ENCODE measurements around the gene KRT79. TPM values are rescaled to one million over a fixed set of nuclear protein-coding genes. Genes with fewer than 3 reads are reported as not detected.

KRT79 gene
- total and polyA plus RNA-seq, 9 of the 15 experiments (the other 6 are each of a cell fraction or from before 2014, with no cell fraction given) = 0.03 to 2.3 (median 0.23) TPM; not detected in 2

DNA sequence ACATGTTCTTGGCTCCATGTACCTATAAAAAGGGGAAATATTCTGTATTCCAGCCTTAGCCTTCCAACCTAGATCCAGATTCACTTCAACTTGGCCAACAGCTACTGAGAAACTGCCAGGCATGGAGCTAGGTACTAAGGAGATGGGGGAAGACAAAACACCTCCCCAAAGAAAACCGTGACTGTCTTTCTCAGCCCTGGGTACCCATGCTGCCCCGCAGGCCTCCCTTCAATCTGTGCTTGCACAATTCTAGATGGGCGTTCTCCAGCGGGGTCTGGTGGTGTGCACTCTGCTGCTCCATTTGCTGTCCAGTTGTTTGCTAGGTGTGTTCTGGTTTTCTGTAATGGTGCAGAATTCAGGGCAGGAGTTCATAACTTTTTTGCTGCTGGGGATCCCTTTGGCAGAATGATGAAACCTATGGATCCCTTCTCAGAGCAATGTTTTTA, 19.4 kb downstream of the KRT79 start (continued):
- TF ChIP-seq, protein P1, sequence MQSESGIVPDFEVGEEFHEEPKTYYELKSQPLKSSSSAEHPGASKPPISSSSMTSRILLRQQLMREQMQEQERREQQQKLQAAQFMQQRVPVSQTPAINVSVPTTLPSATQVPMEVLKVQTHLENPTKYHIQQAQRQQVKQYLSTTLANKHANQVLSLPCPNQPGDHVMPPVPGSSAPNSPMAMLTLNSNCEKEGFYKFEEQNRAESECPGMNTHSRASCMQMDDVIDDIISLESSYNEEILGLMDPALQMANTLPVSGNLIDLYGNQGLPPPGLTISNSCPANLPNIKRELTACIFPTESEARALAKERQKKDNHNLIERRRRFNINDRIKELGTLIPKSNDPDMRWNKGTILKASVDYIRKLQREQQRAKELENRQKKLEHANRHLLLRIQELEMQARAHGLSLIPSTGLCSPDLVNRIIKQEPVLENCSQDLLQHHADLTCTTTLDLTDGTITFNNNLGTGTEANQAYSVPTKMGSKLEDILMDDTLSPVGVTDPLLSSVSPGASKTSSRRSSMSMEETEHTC (IDR thresholded peaks at IDR 0.05) = no peak

DNA sequence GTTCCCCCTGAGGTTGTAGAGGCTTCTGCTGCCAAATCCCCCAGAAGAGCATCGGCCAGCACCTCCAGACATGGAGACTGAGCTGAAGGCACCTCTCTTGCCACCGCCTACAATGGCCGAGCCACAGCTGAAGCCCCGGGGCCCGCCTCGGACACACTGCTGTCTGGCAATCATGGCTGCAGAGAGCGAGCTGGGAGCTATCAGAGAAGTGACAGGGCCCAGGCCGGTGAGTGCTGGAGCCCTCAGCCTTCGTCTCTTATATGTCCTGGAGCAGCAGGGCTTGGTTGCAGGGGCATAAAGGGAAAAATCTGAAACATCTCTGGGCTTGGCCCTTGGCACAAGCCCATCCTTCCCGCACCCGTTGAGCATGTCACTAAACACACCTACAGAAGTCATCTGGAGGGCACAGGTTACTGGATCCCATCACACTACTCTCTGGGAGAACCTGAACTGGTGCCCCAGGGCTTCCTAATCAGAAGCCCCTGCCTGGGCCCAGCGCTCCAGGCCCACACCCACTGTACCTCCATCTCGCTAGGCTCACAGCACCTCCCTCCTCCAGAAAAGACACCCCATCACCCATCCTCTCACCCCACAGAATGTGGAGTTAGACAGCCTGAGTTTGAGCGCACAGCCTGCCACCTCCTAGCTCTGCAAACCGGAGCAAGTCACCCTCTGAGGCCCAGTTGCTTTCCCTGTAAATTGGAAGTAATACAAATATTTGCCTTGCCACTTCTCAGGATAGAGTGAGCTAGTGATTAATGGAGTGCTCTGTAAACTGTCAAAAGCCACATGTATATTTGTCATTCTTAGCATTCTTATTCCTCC, 20.0 kb downstream of the KRT79 start, which contains the start of gene KRT4:
Gene KRT4 (minus strand): TSS at position 232 of the 825 bp plus-strand sequence. CDS start 58 bp downstream, at position 174.
- no peak for ATAC-seq
- intact Hi-C loops (cut with micrococcal nuclease) = no loop called here
- POLR2A ChIA-PET = interaction anchor here (0.5 to 0.8 kb wide), 3 partner anchors 10 to 484 kb away, joined by 3 read pairs; no protein-coding TSS in a partner anchor
- TF ChIP-seq ZNF324 (CRISPR knock-in tag; IDR thresholded peaks at IDR 0.05) = no peak
- TF ChIP-seq ZNF79 (CRISPR knock-in tag; IDR thresholded peaks at IDR 0.05; ENCODE audit: low read depth) = no peak
- TF ChIP-seq U2AF2 (optimal IDR thresholded peaks at IDR 0.05; ENCODE audit: low read depth, low read length) = no peak
- no peak for TF ChIP-seq ZNF431 (CRISPR knock-in tag; IDR thresholded peaks at IDR 0.05)
- no peak for TF ChIP-seq YY1 (IDR thresholded peaks at IDR 0.05; ENCODE audit: borderline replicate concordance in 1 of 3, control insufficient read depth in 1 of 3, extremely low read depth in 1 of 3, insufficient read depth in 3 of 3, insufficient read length in 1 of 3, insufficient replicate concordance in 2 of 3, low read depth in 1 of 3, low read length in 2 of 3)
- no peak for TF ChIP-seq PCBP1 (IDR thresholded peaks at IDR 0.05; ENCODE audit: low read depth, low read length, poor library complexity, severe bottlenecking)
- no peak for TF ChIP-seq TEAD2 (tag; IDR thresholded peaks at IDR 0.05)
- TF ChIP-seq CREB1 (IDR thresholded peaks at IDR 0.05) = no peak
- no peak for TF ChIP-seq CREB1 (CRISPR knock-in tag; IDR thresholded peaks at IDR 0.05)
- TF ChIP-seq, protein P2, sequence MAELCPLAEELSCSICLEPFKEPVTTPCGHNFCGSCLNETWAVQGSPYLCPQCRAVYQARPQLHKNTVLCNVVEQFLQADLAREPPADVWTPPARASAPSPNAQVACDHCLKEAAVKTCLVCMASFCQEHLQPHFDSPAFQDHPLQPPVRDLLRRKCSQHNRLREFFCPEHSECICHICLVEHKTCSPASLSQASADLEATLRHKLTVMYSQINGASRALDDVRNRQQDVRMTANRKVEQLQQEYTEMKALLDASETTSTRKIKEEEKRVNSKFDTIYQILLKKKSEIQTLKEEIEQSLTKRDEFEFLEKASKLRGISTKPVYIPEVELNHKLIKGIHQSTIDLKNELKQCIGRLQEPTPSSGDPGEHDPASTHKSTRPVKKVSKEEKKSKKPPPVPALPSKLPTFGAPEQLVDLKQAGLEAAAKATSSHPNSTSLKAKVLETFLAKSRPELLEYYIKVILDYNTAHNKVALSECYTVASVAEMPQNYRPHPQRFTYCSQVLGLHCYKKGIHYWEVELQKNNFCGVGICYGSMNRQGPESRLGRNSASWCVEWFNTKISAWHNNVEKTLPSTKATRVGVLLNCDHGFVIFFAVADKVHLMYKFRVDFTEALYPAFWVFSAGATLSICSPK (IDR thresholded peaks at IDR 0.05; ENCODE audit: borderline replicate concordance) = no peak
- no peak for TF ChIP-seq ILF3 (IDR thresholded peaks at IDR 0.05; ENCODE audit: borderline replicate concordance)
- TF ChIP-seq, protein P3, sequence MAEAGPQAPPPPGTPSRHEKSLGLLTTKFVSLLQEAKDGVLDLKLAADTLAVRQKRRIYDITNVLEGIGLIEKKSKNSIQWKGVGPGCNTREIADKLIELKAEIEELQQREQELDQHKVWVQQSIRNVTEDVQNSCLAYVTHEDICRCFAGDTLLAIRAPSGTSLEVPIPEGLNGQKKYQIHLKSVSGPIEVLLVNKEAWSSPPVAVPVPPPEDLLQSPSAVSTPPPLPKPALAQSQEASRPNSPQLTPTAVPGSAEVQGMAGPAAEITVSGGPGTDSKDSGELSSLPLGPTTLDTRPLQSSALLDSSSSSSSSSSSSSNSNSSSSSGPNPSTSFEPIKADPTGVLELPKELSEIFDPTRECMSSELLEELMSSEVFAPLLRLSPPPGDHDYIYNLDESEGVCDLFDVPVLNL (CRISPR knock-in tag; IDR thresholded peaks at IDR 0.05; ENCODE audit: low read depth) = no peak
- no peak for TF ChIP-seq ZNF696 (CRISPR knock-in tag; conservative IDR thresholded peaks at IDR 0.05)
- TF ChIP-seq ZNF586 (CRISPR knock-in tag; conservative IDR thresholded peaks at IDR 0.05) = no peak
- TF ChIP-seq ZNF507 (tag; conservative IDR thresholded peaks at IDR 0.05) = no peak

More for the DNA sequence above, 20.0 kb downstream of the KRT79 start, which contains the start of gene KRT4:
- FAIRE-seq (no peak), DNase-seq (ENCODE audit: extremely low read depth in 1 of 4, low spot score in 3 of 4) (no peak)
- BruUV-seq (replicated peaks) = no TSS peak
- no peak within 1 kb of the TSS for H2AFZ ChIP-seq (ENCODE audit: low read depth, low read length)
- H3K9me1 ChIP-seq (ENCODE audit: control insufficient read depth, insufficient read depth, low read length) = peaks cover 2% of the 10 kb centered on the region
- H4K20me1 ChIP-seq (replicated peaks; ENCODE audit: control insufficient read depth, insufficient read depth, low read length) = no peaks in the 10 kb centered on the region; the same call in 1 of the 2 replicates
- H3K27ac ChIP-seq (ENCODE audit: extremely low read depth, low read depth, low read length) = no peak within 1 kb of the TSS
- no peaks in the 10 kb centered on the region for H3K79me2 ChIP-seq (ENCODE audit: control insufficient read depth, insufficient read depth, low read length)
- no peaks in the 10 kb centered on the region for H3K36me3 ChIP-seq (ENCODE audit: control insufficient read depth, insufficient read depth, low read length)
- no peaks in the 10 kb centered on the region for H3K9me3 ChIP-seq (replicated peaks; ENCODE audit: control insufficient read depth, insufficient read depth, low read depth, low read length)
- peaks cover 23 to 53% of the 10 kb centered on the region in 2 experiments for H3K27me3 ChIP-seq (ENCODE audit: control insufficient read depth in 2 of 2, insufficient read depth in 2 of 2, low read length in 2 of 2)
- in situ Hi-C loops (cut with MboI) = no loop called here
- H3K9ac ChIP-seq (ENCODE audit: insufficient read depth in 1 of 2, low read depth in 2 of 2, low read length in 2 of 2) = no peak within 1 kb of the TSS
- H3K4me3 ChIP-seq = no peak within 1 kb of the TSS
- CTCF ChIA-PET (ENCODE audit: low intra/inter-chr PET ratio) = no interaction called here
- WGBS (ENCODE audit: insufficient coverage, low coverage, missing lambda C conversion rate) = under 1% methylated on average over 14 of the region's 15 CpGs
- H3K4me1 ChIP-seq (replicated peaks in 1 of 2; ENCODE audit: control insufficient read depth in 2 of 2, insufficient read depth in 2 of 2, low read length in 2 of 2) = no peaks in the 10 kb centered on the region; a peak in 3 of 5 replicates
- no peak within 1 kb of the TSS for H3K4me2 ChIP-seq (ENCODE audit: insufficient read depth, low read length)

Measured in K562 (cell line).